ACHN (cell line): Measurements from ENCODE around the gene UBE2L5.

Experiments
- DNase-seq: peaks from one replicate; pipeline ENCODE4 v3.0.0-alpha.2; 2015
- in situ Hi-C: cut with HindIII; loops from 2 replicates; pipeline ENCODE4 v1.10.0; 2017; ENCODE audit warnings: low sequenced_read_pairs, low pct_ligation_motif_present, low pct_unique_long_range_greater_than_20kb

Gene UBE2L5

DNA sequence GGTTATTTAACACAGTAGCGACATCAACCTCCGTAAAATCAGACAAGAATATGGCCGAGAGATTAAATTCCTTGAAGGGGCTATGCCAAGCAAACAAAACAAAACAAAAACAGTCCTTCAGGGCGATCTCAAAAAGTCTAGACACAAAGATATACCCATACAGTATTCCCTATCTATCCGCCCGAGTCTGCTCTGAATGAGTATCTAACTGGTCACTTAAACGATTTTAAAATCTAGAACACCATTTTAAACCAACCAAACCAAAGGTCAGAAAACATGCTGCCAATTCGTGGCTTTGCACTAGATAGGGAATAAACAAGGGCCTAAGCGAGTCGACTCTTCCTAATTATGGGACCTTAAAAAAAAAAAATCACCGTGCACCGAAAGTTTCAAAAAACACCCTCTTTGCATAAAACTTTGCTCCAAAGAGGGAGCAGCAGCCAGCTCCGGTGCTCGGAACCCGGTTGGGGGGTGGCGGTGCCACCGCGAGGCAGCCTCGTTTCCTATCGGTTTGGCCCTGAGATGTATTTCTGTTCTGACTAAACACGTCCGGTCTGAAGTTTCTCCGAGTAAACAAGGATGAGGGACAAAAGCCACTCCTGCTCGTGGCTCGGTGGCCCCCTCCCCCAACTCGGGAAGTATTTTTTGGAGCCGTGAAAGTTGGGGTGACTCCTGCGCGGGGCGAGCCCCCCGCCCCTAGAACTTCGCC, 41.6 kb downstream of the UBE2L5 start:
- in situ Hi-C loops, result no loop called here
- peak; percentile 41 for DNase-seq

DNA sequence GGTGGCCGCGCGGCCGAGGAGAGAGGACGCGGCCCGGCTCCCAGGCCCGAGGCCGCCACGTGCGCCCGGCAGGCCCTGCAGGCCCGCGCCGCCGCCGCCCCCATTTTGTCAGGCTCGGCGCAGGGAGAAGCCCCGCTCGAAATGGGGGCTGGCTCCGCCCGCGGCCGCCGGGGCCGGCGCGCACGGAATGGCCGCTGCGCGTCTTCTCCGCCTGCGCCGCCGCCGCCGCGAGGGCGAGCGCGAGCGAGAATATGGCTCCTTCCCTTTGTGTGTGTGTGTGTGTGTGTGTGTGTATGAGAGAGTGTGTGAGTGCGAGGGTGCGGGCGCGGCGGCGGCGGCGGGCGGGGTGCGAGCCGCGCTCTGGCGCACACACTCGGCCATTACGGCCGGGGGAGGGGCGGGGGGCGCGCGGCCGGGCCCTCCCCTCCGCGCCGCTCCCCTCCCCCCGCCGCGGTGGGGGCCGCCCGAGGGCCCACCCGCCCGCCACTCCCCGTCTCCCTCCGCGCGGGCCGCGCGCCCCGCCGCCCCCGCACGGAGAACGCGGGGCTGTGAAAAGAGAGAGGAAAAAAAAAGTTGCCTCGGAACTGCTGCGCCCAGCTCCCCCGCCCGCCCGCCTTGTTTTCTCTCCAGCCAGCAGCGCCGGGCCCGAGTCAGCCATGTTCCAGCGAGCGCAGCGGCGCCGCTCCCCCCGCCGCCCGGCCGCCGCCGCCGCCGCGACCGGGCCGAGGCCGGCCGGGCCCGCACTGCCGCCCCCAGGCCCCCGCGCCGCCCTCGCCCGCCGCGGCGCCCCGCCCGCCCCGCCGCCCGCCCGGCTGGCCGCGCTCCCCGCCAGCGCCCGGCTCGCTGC, 42.4 kb downstream of the UBE2L5 start:
- in situ Hi-C loops, result no loop called here
- DNase-seq, result peak; percentile 75

DNA sequence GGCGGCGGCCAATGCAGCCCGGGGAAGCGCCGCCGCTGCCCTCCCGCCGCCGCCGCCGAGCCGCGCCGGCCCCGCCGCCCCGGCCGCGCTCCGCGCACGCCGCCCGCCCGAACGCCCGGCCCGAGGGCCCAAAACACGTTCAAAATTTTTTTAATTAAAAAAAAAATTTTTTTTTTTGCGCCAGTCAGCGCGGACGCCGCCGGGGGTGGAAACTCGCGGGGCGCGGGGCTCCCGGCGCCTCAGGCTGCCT, 43.0 kb downstream of the UBE2L5 start:
- in situ Hi-C loops, result no loop called here
- DNase-seq, result no peak

DNA sequence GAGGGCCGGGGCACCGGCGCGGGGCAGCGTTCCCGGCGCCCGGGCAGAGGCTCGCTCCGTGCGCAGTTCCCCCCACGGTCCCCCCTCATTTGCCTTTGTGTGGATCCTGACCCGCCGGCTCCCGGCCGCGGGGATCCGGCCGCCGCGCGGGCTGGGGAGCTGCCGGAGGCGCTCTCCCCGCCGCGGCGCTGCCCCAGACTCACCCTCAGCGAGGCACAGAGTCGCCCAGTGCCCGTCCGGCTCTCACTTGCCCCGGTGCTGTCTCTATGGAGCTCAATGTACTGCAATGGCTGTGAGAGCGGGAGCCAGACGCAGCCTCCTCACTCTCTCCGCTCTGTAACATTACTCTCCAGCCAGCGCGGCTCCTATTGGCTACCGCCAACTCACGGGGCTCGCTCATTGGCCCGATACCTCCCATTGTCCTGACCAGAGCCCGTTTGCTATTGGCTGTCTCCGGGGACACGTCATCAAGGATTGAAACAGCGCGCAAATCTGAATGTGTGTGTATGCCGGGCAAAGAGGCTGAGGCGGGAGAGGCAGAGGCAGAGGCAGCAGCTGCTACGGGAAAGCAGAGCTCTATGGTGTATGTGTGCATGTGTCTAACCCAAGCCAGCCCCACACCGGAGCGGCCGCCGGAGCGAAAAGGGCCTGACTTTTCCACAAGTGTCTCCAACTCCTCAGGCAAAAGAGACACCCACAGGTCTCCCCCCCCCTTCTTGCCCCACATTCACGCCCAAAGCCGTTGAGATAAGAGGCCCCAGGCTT, 43.5 kb downstream of the UBE2L5 start, which contains the start of gene HMGB1:
TSS of gene HMGB1 (minus strand) at position 344 of the 765 bp plus-strand sequence. CDS start 2,256 bp downstream, outside the sequence.
- in situ Hi-C loops, result no loop called here
- DNase-seq, result peak; percentile 98

DNA sequence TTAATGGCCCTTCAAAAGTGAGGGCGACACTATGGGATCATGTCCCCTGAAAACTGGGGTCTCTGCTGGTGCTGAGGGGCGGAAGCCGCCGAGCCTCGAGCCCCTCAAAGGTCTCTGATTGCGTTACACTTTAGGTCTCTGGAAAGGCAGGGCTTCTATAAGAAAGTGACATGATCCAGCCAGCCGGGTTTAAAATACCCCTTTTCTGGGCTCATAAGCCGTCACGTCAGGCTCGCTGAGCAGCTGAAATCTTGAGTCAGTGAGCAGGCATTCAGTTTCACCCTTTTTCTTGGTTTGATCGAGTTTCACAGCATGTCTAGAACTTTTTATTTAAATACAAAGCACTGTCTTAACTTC, 44.0 kb downstream of the UBE2L5 start:
- in situ Hi-C loops, result no loop called here
- DNase-seq, result peak; percentile 60

DNA sequence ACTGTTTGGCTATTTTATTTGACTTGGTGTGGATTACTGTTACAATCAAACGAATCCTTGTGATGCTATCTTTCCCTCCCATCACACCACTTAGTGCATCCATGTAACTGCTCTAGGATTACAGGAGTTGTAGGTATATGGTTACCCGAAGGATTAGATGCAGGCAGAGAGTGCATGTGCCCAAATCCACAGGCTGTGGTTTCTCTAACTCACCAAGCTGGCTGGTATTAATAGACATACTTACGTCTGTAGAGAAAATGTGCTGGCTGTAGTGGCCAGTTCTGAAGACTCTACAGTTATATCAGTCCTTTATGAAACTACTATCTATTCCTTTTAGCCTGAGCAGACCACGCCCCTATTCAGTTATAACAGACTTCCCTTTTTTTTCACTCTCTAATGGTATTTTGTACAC, 44.6 kb downstream of the UBE2L5 start:
- in situ Hi-C loops, result no loop called here
- DNase-seq, result peak; percentile 29

DNA sequence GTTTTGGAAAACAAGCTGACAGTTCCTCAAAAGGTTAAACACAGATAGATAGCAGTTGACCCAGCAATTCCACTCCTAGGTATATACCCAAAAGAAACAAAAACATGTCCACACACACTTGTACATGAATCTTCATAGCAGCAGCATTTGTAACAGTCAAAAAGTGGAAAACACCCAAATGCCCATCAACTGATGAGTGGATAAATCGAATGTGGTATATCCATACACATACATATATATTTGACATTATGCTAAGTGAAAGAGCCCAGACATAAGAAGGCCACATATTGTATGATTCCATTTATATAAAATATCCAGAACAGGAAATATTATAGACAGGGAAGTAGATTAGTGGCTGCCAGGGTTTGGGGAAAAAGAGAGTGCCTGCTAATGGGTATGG, 51.4 kb downstream of the UBE2L5 start:
- DNase-seq, result no peak
- in situ Hi-C loops, result no loop called here

DNA sequence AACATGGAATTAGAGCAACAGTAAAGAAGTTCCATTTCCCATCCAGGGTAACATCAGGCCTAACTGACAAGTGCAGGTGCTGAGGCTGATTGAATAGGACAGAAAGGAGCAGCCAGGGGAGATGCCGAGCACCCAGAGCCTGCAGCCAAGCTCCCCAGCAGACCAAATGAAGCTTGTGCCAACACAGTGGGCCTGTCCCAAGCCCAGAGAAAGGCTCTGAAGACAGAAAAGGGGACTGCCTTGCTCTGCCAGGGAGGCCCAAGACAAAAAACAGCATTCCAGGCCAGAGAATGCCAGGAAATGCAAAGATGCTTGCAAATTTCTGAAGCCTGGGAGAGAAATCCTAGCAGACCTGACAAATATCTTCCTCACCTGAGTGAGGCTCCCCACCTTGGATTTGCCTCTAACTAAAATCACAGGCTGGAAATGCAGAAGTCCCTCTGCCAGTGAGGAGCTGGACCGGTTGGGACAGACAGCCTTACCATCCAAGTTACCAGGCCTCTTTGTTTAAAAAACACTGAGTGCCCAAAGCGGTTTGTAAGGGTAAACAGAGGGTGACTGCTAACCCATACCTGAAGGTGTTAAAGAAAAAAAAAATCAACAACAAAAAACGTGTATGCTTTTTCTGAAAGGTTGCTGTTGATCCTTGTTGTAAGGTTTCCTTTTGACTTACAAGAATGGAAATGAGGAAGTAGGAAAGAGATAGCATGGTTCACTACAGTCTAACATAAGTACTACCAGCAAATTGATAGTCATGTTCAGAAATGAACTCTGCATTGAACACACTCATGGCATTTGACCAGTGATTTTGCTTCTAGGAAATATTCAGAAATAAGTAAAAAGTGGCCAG, 55.3 kb downstream of the UBE2L5 start:
- no peak for DNase-seq
- in situ Hi-C loops, result no loop called here
